Measurements from ENCODE around the gene RANBP1. TPM values are rescaled to one million over a fixed set of nuclear protein-coding genes. Genes with fewer than 3 reads are reported as not detected.

The RANBP1 gene
- total and polyA plus RNA-seq, 9 of the 15 experiments (the other 6 are each of a cell fraction or from before 2014, with no cell fraction given): 162 to 2,891 (median 1,289) TPM

GRCh38 chr22:20146777-20147176, 30.9 kb downstream of the RANBP1 start (continued):
- TF ChIP-seq ZNF408 (CRISPR knock-in tag; IDR thresholded peaks at IDR 0.05; ENCODE audit: low read depth): no peak
- peak; percentile 40 for TF ChIP-seq DACH1 (IDR thresholded peaks at IDR 0.05; ENCODE audit: partially characterized antibody)
- TF ChIP-seq LEF1 (IDR thresholded peaks at IDR 0.05): no peak
- TF ChIP-seq MCM3 (IDR thresholded peaks at IDR 0.05): no peak
- TF ChIP-seq CREBBP (IDR thresholded peaks at IDR 0.05; ENCODE audit: low read depth, low read length): no peak
- TF ChIP-seq ZNF445 (CRISPR knock-in tag; IDR thresholded peaks at IDR 0.05; ENCODE audit: low read depth): no peak
- TF ChIP-seq SETDB1 (IDR thresholded peaks at IDR 0.05; ENCODE audit: low read length): peak; percentile 20
- no peak for TF ChIP-seq CUX1 (CRISPR knock-in tag; IDR thresholded peaks at IDR 0.05)
- TF ChIP-seq CBX2 (IDR thresholded peaks at IDR 0.05; ENCODE audit: insufficient read depth, low read length, poor library complexity, severe bottlenecking): no peak
- 0 out of 2 replicates have a peak, but pooled peaks have one; percentile 33 for TF ChIP-seq SRSF3 (IDR thresholded peaks at IDR 0.05; ENCODE audit: insufficient read depth, low read length)
- no peak for TF ChIP-seq MCM5 (IDR thresholded peaks at IDR 0.05; ENCODE audit: low read depth)
- no peak for TF ChIP-seq SMAD1 (IDR thresholded peaks at IDR 0.05; ENCODE audit: low read depth, low read length, partially characterized antibody)
- TF ChIP-seq PCBP1 (IDR thresholded peaks at IDR 0.05; ENCODE audit: low read depth, low read length, poor library complexity, severe bottlenecking): peak; percentile 75
- TF ChIP-seq ETV5 (CRISPR knock-in tag; IDR thresholded peaks at IDR 0.05; ENCODE audit: low read depth): no peak
- TF ChIP-seq ZNF699 (CRISPR knock-in tag; IDR thresholded peaks at IDR 0.05; ENCODE audit: insufficient replicate concordance): no peak
- peak; percentile 64 for TF ChIP-seq EGR1 (conservative IDR thresholded peaks at IDR 0.05)
- TF ChIP-seq PKNOX1 (IDR thresholded peaks at IDR 0.05): no peak
- no peak for TF ChIP-seq ZNF143 (CRISPR knock-in tag; IDR thresholded peaks at IDR 0.05)

Data from K562 (cell line).